Measurements from ENCODE around the gene INS. TPM values are rescaled to one million over a fixed set of nuclear protein-coding genes. Genes with fewer than 3 reads are reported as not detected.

The INS gene
- total RNA-seq, 1 experiment from 2014 or later = not detected

DNA sequence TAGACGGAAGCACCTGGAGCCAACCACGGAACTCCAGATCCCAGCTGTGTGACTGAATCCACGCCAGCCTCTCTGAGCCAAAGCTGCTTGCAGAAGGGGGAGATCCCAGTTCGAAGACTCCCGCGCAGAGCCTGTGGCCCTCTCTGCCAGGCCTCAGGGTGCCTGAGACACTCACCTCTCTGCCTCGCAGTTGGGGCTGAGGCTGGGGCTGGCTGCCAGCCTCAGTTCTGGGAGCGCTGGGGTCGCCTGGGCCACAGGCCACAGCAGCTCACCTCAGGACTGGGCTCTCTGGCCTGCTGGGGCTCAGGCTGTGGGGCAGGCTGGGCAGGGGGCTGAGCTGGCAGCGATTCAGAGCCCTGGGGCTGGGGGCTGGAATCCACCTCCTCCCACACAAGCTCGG is 13.6 kb downstream of the INS start:
- Histone ChIP-seq H3K56ac (ENCODE audit: insufficient read length, low read depth, low read length) (no peak overlapping the region), H2AK5ac (ENCODE audit: insufficient read length, low read length) (no peak overlapping the region), H3K79me1 (ENCODE audit: insufficient read depth, low read depth, low read length, poor library complexity, severe bottlenecking) (no peaks in the 10 kb centered on the region), H2BK20ac (ENCODE audit: low read depth, low read length, poor library complexity, severe bottlenecking) (no peak overlapping the region), H3K27ac (ENCODE audit: insufficient read length, low read depth, low read length) (no peak overlapping the region), H3K23ac (ENCODE audit: insufficient read length, low read depth, low read length) (no peak overlapping the region), H4K20me1 (ENCODE audit: control insufficient read depth, insufficient read depth, insufficient read length) (peaks cover 2% of the 10 kb centered on the region), H4K5ac (ENCODE audit: insufficient read length, low read depth, low read length) (no peak overlapping the region), H3K14ac (ENCODE audit: insufficient read depth, low read length) (no peak overlapping the region), H3K27me3 (ENCODE audit: insufficient read depth, low read length) (peaks cover 59% of the 10 kb centered on the region), H2BK5ac (ENCODE audit: insufficient read length, low read length) (no peak overlapping the region), H2BK12ac (ENCODE audit: insufficient read length, low read depth, low read length) (no peak overlapping the region), H3K18ac (ENCODE audit: insufficient read length, low read depth, low read length) (no peak overlapping the region), H4K91ac (ENCODE audit: insufficient read length, low read depth, low read length) (no peak overlapping the region), H3K4ac (ENCODE audit: low read depth, low read length) (no peak overlapping the region), H3K79me2 (ENCODE audit: insufficient read depth, low read length) (no peaks in the 10 kb centered on the region), H4K8ac (replicated peaks; ENCODE audit: insufficient read length, low read depth, low read length) (no peak overlapping the region), H3T11ph (ENCODE audit: low read length) (no peak overlapping the region), H2BK15ac (ENCODE audit: low read depth, low read length) (no peak overlapping the region), H3K9ac (ENCODE audit: extremely low read depth, insufficient read length, low read length) (no peak overlapping the region), H3K4me2 (ENCODE audit: insufficient read depth, insufficient read length, low read length) (no peak overlapping the region), H2AFZ (ENCODE audit: low read length) (no peak overlapping the region), H2BK120ac (ENCODE audit: low read depth, low read length, poor library complexity, severe bottlenecking) (no peak overlapping the region), H3K4me1 (ENCODE audit: insufficient read depth, low read length) (no peaks in the 10 kb centered on the region), H3K23me2 (ENCODE audit: insufficient read length, low read depth, low read length, poor library complexity, severe bottlenecking) (no peaks in the 10 kb centered on the region), H3K9me3 (ENCODE audit: control insufficient read depth, low read depth, low read length) (no peaks in the 10 kb centered on the region)
- no peak for DNase-seq
- H3K4me3 Mint-ChIP-seq = no peak overlapping the region
- H3K27ac Mint-ChIP-seq = no peak overlapping the region
- TF ChIP-seq, protein P1, sequence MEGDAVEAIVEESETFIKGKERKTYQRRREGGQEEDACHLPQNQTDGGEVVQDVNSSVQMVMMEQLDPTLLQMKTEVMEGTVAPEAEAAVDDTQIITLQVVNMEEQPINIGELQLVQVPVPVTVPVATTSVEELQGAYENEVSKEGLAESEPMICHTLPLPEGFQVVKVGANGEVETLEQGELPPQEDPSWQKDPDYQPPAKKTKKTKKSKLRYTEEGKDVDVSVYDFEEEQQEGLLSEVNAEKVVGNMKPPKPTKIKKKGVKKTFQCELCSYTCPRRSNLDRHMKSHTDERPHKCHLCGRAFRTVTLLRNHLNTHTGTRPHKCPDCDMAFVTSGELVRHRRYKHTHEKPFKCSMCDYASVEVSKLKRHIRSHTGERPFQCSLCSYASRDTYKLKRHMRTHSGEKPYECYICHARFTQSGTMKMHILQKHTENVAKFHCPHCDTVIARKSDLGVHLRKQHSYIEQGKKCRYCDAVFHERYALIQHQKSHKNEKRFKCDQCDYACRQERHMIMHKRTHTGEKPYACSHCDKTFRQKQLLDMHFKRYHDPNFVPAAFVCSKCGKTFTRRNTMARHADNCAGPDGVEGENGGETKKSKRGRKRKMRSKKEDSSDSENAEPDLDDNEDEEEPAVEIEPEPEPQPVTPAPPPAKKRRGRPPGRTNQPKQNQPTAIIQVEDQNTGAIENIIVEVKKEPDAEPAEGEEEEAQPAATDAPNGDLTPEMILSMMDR (conservative IDR thresholded peaks at IDR 0.05) = no peak
- H3K27me3 Mint-ChIP-seq (ENCODE audit: low read depth) = peaks cover 92% of the 10 kb centered on the region
- peaks cover 0 to under 1% of the 10 kb centered on the region in 2 experiments; a peak in 2 of 5 replicates for H3K9me3 Mint-ChIP-seq
- peaks cover 23 to 42% of the 10 kb centered on the region in 2 experiments for H3K4me1 Mint-ChIP-seq
- no CpG with 5 or more reads among the region's 11 CpGs for WGBS (ENCODE audit: extremely low coverage, insufficient read length, low lambda C conversion rate)
- no peaks in the 10 kb centered on the region; a peak in 1 of 7 replicates for H3K36me3 Mint-ChIP-seq (ENCODE audit: insufficient read depth in 1 of 3, low read depth in 3 of 3)

Data from H9 (cell line).